Natural killer cell (primary cell): ENCODE measurements around the gene TCN2. TPM values are rescaled to one million over a fixed set of nuclear protein-coding genes. Genes with fewer than 3 reads are reported as not detected.

ENCODE experiments used
- ATAC-seq, 3 donors: fragments of 150-1000 bp in 2 of 3; fragments of 200-7000 bp in 1 of 3; cut with Tn5 transposase; 1 replicate in 1 of 3; 2 replicates in 2 of 3; pipeline ENCODE4 v1.10.0; 2021; ENCODE audit warnings: mild to moderate bottlenecking in 2 of 3, moderate library complexity in 2 of 3
- DNase-seq, 2 donors: peaks; one replicate each; pipeline versions ENCODE4 v3.0.0 to v3.0.0-alpha.2; 2013 to 2021; ENCODE audit warnings: mixed read lengths in 1 of 2
- H3K27ac ChIP-seq: one replicate; pipeline ENCODE4 v1.5.1; 2013; ENCODE audit warnings: mild to moderate bottlenecking, low read length
- H3K27me3 ChIP-seq: one replicate; pipeline ENCODE4 v1.6.1; 2013; ENCODE audit warnings: low read length; ENCODE audit not compliant: control insufficient read depth, insufficient read depth
- H3K36me3 ChIP-seq: one replicate; pipeline ENCODE4 v1.6.1; 2013; ENCODE audit warnings: low read length; ENCODE audit not compliant: control insufficient read depth, insufficient read depth
- H3K4me1 ChIP-seq: one replicate; pipeline ENCODE4 v1.6.1; 2013; ENCODE audit warnings: low read length; ENCODE audit not compliant: control insufficient read depth, insufficient read depth
- H3K4me3 ChIP-seq: one replicate; pipeline ENCODE4 v1.5.1; 2013; ENCODE audit warnings: low read length
- H3K9me3 ChIP-seq: one replicate; pipeline ENCODE4 v1.6.1; 2013; ENCODE audit warnings: low read length; ENCODE audit not compliant: control insufficient read depth, insufficient read depth
- H3K27ac Mint-ChIP-seq, 2 donors: one replicate each; pipeline ENCODE4 v1.8.0; 2022; ENCODE audit warnings: mild to moderate bottlenecking in 2 of 2, mixed read lengths in 2 of 2, moderate library complexity in 1 of 2
- H3K27me3 Mint-ChIP-seq, 2 donors: one replicate each; pipeline ENCODE4 v1.8.0; 2022; ENCODE audit warnings: low read depth in 2 of 2, mixed read lengths in 2 of 2
- H3K36me3 Mint-ChIP-seq: one replicate; pipeline ENCODE4 v1.8.0; 2022; ENCODE audit warnings: mixed read lengths
- H3K4me1 Mint-ChIP-seq, 2 donors: one replicate each; pipeline ENCODE4 v1.8.0; 2022; ENCODE audit warnings: mixed read lengths in 2 of 2
- H3K4me3 Mint-ChIP-seq: one replicate; pipeline ENCODE4 v1.8.0; 2022; ENCODE audit warnings: mild to moderate bottlenecking, moderate library complexity, mixed read lengths
- H3K9me3 Mint-ChIP-seq, 2 donors: one replicate each; pipeline ENCODE4 v1.8.0; 2022; ENCODE audit warnings: mixed read lengths in 2 of 2
- whole genome bisulfite sequencing: methylation state at CpG from one replicate; pipeline ENCODE4 v1.1.7; 2013; ENCODE audit warnings: missing lambda C conversion rate; ENCODE audit not compliant: insufficient coverage; 5-methylcytosine and 5-hydroxymethylcytosine counted together
- intact Hi-C: fragments of 100-400 bp; cut with micrococcal nuclease; formaldehyde crosslinking; loops from one replicate; pipeline ENCODE4 v1.14.2; 2022
- total RNA-seq, 4 donors: library from RNA; stranded (reverse); fragments of 120-200 nt in 1 of 4; gene quantifications; one replicate each; pipeline versions ENCODE4 v1.2.3 to v1.2.4, GENCODE V29; 2013 to 2022
- TF ChIP-seq, protein P1 (sequence below): fragments of 200-600 bp; IDR thresholded peaks from one replicate; pipeline ENCODE4 v1.8.0; 2022; ENCODE audit warnings: antibody characterized with exemption

The TCN2 gene
- total RNA-seq, 3 donors from 2014 or later (not counting 1 experiment from before 2014, with no cell fraction given) = 0.42 to 1.2 (median 0.95) TPM

DNA sequence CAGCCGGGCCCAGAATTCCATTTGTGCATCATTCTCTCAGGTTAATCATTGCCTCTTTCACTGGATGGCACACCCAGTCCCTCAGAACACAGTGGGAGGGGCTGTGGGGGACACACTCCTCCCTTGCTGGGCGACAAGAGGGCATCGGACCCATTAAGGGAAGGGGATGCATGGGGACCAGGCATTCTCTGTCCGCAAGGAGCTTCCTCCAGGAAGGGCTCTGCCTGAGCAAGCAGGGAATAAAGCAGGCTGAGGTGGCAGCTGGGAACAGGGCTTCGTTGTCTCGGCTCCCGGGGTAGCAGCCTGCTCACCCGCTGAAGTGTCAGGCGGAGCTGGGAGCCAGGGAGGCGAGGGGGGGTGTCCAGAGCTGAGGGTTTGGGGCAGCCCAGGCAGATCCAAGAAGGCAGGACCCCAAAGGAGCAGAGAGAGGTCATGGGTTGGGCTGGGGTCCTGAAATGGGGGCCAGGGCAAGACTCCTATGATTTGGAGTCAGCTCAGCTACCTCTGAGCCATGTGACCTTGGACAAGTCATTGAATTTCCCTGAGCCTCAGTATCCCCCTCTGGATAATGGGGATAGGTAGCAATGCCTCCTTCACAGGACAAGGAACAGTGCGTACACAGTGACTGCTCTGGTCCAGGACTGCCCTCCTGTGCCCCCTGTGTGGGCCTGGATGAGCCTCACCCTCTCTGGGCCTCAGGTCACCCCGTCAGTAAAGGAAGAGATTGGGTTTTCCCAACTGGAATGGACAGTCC is 34.0 kb upstream of the TCN2 start:
- WGBS = 72% methylated on average over 12 of the region's 12 CpGs
- Mint-ChIP-seq H3K36me3 (no peaks in the 10 kb centered on the region), H3K4me3 (no peak overlapping the region), H3K27ac (no peak overlapping the region), H3K9me3 (no peaks in the 10 kb centered on the region), H3K4me1 (no peaks in the 10 kb centered on the region), H3K27me3 (peaks cover 0 to 7% of the 10 kb centered on the region in 2 donors)
- Histone ChIP-seq H3K9me3 (no peaks in the 10 kb centered on the region), H3K4me1 (no peaks in the 10 kb centered on the region), H3K4me3 (no peak overlapping the region), H3K27me3 (peaks cover 4% of the 10 kb centered on the region), H3K36me3 (peaks cover 21% of the 10 kb centered on the region), H3K27ac (no peak overlapping the region)
- TF ChIP-seq, protein P1, sequence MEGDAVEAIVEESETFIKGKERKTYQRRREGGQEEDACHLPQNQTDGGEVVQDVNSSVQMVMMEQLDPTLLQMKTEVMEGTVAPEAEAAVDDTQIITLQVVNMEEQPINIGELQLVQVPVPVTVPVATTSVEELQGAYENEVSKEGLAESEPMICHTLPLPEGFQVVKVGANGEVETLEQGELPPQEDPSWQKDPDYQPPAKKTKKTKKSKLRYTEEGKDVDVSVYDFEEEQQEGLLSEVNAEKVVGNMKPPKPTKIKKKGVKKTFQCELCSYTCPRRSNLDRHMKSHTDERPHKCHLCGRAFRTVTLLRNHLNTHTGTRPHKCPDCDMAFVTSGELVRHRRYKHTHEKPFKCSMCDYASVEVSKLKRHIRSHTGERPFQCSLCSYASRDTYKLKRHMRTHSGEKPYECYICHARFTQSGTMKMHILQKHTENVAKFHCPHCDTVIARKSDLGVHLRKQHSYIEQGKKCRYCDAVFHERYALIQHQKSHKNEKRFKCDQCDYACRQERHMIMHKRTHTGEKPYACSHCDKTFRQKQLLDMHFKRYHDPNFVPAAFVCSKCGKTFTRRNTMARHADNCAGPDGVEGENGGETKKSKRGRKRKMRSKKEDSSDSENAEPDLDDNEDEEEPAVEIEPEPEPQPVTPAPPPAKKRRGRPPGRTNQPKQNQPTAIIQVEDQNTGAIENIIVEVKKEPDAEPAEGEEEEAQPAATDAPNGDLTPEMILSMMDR = no peak
- ATAC-seq = no peak
- intact Hi-C loops = no loop called here
- no peak for DNase-seq

DNA sequence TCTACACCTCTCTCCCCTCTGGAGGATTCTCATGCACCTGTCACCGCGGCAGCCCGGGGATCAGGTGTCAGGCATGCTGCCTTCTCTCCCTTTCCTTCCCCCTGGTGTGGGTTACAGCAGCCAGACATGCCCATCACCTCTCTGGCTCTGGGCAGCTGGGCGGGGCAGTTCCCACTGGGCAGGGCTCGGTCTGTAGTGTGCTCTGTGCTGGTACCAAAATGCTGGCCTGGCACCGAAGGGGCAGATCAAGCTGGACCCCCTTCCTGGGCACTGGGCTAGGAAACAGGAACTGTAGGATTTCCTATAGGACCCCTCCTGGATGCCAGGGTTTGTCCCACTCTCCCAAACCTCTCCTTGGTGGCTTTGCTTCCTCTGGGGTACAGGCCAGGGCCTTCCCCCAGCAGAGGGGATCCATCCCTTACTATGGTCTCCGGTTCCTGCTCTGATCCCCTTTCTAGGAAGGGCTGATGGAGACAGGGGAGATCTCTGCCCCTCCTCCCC is 33.3 kb upstream of the TCN2 start:
- no peak for DNase-seq
- Histone ChIP-seq H3K27ac (no peak overlapping the region), H3K27me3 (peaks cover 4% of the 10 kb centered on the region), H3K4me1 (no peaks in the 10 kb centered on the region), H3K9me3 (no peaks in the 10 kb centered on the region), H3K36me3 (peaks cover 23% of the 10 kb centered on the region), H3K4me3 (no peak overlapping the region)
- H3K27me3 Mint-ChIP-seq = peaks cover 0 to 7% of the 10 kb centered on the region in 2 donors
- TF ChIP-seq, protein P1 = no peak
- WGBS = 72% methylated on average over 7 of the region's 7 CpGs
- no peaks in the 10 kb centered on the region for H3K36me3 Mint-ChIP-seq
- no peaks in the 10 kb centered on the region for H3K4me1 Mint-ChIP-seq
- no peaks in the 10 kb centered on the region for H3K9me3 Mint-ChIP-seq
- H3K4me3 Mint-ChIP-seq = no peak overlapping the region
- intact Hi-C loops = no loop called here
- H3K27ac Mint-ChIP-seq = no peak overlapping the region
- no peak for ATAC-seq

DNA sequence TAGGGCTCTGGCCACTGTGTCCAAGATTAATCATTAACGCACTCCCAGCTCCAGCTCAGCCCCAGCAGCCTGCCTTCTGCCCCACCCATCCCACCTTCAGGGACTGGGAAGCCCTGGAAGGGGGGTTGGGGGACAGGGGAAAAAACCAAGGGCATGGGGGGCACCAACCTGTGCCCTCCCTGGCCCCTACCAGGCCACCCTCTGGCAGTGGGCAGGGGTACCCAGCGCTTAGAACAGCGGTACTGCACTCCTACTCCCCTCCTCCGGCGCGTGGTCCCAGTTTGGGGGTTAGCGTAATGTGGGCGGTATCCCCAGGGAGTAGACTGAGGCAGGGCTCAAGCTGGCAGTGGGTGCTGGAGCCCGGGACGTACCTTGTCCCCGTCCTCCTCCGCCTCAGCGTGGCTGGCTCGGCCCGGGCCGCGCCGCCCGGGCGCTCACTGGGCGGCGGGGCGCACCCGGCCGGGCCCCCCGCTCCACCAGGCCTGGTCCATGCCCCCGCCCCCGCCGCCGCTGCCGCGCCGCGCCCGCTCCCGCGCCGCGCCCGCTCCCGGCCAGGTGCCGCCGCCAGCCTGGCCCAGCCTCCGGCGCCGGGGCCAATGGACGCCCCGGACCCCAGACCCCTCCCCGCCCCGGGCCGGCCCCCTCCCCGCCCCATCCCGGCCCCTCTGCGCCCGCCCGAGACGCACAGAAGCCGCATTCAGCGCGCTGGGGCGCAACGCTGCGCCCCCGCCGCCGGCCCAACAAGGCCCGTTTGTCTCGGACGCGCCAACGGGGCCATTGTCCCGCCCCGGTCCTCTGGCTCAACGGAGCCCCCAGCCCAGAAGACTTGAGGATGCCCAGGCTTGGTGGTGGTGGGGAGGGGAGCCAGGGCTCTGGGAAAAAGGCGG is 32.6 kb upstream of the TCN2 start, which contains the start of gene GAL3ST1:
Gene GAL3ST1, minus strand, starts transcription at position 571 of the 887 bp plus-strand sequence. CDS start 17,273 bp downstream, outside the sequence.
- no peaks in the 10 kb centered on the region for H3K4me1 ChIP-seq
- H3K4me3 ChIP-seq = no peak within 1 kb of the TSS
- Mint-ChIP-seq H3K9me3 (no peaks in the 10 kb centered on the region), H3K27ac (no peak within 1 kb of the TSS), H3K4me1 (no peaks in the 10 kb centered on the region), H3K4me3 (no peak within 1 kb of the TSS), H3K36me3 (no peaks in the 10 kb centered on the region), H3K27me3 (peaks cover 0 to 2% of the 10 kb centered on the region in 2 donors)
- DNase-seq (no peak), ATAC-seq (no peak)
- 22% methylated on average over 74 of the region's 75 CpGs for WGBS
- no peak within 1 kb of the TSS for H3K27ac ChIP-seq
- TF ChIP-seq, protein P1 = no peak
- H3K36me3 ChIP-seq = peaks cover 30% of the 10 kb centered on the region
- intact Hi-C loops = no loop called here
- no peaks in the 10 kb centered on the region for H3K9me3 ChIP-seq
- H3K27me3 ChIP-seq = peaks cover 4% of the 10 kb centered on the region
